Measurements from ENCODE around the gene CATSPER3. TPM values are rescaled to one million over a fixed set of nuclear protein-coding genes. Genes with fewer than 3 reads are reported as not detected.
"Not testable (repeated sequence)": the region's sequence is repeated elsewhere in the genome, so short reads cannot be mapped to it uniquely, and the experiment has no call there.

The CATSPER3 gene
- total RNA-seq, 2 donors from 2014 or later, result 3.2 TPM; not detected in 1

GRCh38 chr5:134992148-134992547, 24.4 kb downstream of the CATSPER3 start:
- TF ChIP-seq, protein P1, sequence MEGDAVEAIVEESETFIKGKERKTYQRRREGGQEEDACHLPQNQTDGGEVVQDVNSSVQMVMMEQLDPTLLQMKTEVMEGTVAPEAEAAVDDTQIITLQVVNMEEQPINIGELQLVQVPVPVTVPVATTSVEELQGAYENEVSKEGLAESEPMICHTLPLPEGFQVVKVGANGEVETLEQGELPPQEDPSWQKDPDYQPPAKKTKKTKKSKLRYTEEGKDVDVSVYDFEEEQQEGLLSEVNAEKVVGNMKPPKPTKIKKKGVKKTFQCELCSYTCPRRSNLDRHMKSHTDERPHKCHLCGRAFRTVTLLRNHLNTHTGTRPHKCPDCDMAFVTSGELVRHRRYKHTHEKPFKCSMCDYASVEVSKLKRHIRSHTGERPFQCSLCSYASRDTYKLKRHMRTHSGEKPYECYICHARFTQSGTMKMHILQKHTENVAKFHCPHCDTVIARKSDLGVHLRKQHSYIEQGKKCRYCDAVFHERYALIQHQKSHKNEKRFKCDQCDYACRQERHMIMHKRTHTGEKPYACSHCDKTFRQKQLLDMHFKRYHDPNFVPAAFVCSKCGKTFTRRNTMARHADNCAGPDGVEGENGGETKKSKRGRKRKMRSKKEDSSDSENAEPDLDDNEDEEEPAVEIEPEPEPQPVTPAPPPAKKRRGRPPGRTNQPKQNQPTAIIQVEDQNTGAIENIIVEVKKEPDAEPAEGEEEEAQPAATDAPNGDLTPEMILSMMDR (IDR thresholded peaks at IDR 0.05), result no peak
- TF ChIP-seq POLR2A (IDR thresholded peaks at IDR 0.05), result no peak
- TF ChIP-seq POLR2AphosphoS5 (IDR thresholded peaks at IDR 0.05), result no peak
- no peak for DNase-seq (ENCODE audit: low spot score)
- Histone ChIP-seq H3K36me3 (no peaks in the 10 kb centered on the region), H3K27ac (no peak overlapping the region), H3K27me3 (replicated peaks; ENCODE audit: insufficient read depth) (no peaks in the 10 kb centered on the region), H3K9me3 (no peaks in the 10 kb centered on the region), H3K4me3 (no peak overlapping the region), H3K4me1 (replicated peaks) (no peaks in the 10 kb centered on the region)
- WGBS, result 95% methylated on average over 5 of the region's 5 CpGs
- intact Hi-C loops (cut with DNase I), result no loop called here

DNA sequence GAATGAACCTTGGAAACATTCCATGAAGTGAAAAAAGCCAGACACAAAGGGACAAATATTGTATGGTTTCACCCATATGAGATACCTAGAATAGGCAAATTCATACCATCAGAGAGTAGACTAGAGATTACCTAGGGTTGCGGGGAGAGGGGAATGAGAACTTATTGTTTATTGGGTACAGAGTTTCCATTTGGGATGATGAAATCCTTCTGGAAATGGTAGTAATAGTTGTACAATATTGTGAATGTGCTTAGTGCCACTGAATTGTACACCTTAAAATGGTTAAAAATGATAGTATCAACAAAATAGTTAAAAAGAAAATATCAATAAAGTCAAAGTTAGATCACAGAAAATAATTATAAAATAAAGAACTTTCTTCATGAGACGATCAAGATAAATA, 25.5 kb downstream of the CATSPER3 start:
- Histone ChIP-seq H3K36me3 (no peaks in the 10 kb centered on the region), H3K27ac (no peak overlapping the region), H3K27me3 (replicated peaks; ENCODE audit: insufficient read depth) (no peaks in the 10 kb centered on the region), H3K9me3 (no peaks in the 10 kb centered on the region), H3K4me1 (replicated peaks) (no peaks in the 10 kb centered on the region), H3K4me3 (no peak overlapping the region)
- TF ChIP-seq POLR2A (IDR thresholded peaks at IDR 0.05) (no peak), POLR2AphosphoS5 (IDR thresholded peaks at IDR 0.05) (no peak)
- TF ChIP-seq, protein P1 (IDR thresholded peaks at IDR 0.05), result no peak
- DNase-seq (ENCODE audit: low spot score), result no peak
- WGBS, result 94% methylated on average over 2 of the region's 2 CpGs
- intact Hi-C loops (cut with DNase I), result no loop called here

DNA sequence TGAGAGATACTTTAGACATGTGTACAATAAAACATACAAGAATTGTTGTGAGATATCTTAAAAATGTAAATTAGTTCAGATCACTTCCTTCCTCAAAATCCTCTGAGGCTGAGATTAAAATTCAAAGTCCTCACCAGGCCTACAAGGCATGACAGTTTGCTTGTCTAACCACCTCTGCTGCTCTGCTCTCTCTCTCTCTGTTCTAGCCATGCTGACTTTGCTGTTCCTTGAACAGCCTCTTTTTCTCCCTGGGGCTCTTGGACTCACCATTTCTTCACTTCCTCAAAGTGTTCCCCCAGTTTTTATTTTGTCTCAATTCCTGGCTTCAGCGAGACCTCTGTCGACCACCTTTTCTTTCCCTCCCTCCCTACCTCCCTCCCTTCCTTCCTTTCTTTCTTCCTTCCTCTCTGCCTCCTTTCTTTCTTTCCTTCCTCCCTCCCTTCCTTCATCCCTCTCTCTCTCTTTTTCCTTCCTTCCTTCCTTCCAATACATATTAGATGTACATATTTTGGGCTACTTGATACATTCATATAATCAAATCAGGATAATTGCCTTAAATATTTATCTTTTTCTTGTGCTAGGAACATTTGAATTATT, 27.0 kb downstream of the CATSPER3 start:
- H3K36me3 ChIP-seq, result no peaks in the 10 kb centered on the region
- no peaks in the 10 kb centered on the region for H3K27me3 ChIP-seq (replicated peaks; ENCODE audit: insufficient read depth)
- H3K4me1 ChIP-seq (replicated peaks), result no peaks in the 10 kb centered on the region
- H3K27ac ChIP-seq, result no peak overlapping the region
- TF ChIP-seq POLR2AphosphoS5 (IDR thresholded peaks at IDR 0.05) (no peak), POLR2A (IDR thresholded peaks at IDR 0.05) (no peak)
- TF ChIP-seq, protein P1 (IDR thresholded peaks at IDR 0.05), result no peak
- DNase-seq (ENCODE audit: low spot score), result no peak
- H3K4me3 ChIP-seq, result no peak overlapping the region
- intact Hi-C loops (cut with DNase I), result no loop called here
- H3K9me3 ChIP-seq, result no peaks in the 10 kb centered on the region
- 73% methylated on average over 2 of the region's 2 CpGs for WGBS

DNA sequence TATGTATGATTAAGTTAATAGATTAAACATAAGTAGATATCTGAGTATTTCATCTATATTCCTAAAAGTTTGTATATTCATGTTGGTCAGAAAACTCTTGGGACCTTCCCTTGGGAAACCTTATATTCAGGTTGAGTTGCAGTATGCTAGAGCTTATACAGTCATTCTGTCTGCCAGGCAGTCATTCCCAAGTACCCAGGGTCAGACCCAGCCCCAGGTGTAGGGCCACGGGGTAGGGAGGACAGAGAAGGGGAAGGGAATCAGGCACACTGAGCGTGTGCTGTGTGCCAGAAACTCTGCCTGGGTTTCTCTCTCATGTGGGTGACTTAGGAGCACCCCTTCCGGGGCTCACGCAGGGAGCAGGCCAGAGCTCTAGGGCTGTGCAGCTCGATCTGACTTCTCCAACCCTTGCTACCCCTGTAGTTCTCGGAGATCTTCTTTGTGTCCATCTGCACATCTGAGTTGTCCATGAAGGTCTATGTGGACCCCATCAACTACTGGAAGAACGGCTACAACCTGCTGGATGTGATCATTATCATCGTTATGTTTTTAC, 28.2 kb downstream of the CATSPER3 start:
- Histone ChIP-seq H3K27ac (no peak overlapping the region), H3K4me3 (no peak overlapping the region), H3K9me3 (no peaks in the 10 kb centered on the region), H3K36me3 (no peaks in the 10 kb centered on the region), H3K4me1 (replicated peaks) (no peaks in the 10 kb centered on the region), H3K27me3 (replicated peaks; ENCODE audit: insufficient read depth) (no peaks in the 10 kb centered on the region)
- no peak for DNase-seq (ENCODE audit: low spot score)
- intact Hi-C loops (cut with DNase I), result no loop called here
- no peak for TF ChIP-seq POLR2AphosphoS5 (IDR thresholded peaks at IDR 0.05)
- TF ChIP-seq POLR2A (IDR thresholded peaks at IDR 0.05), result no peak
- TF ChIP-seq, protein P1 (IDR thresholded peaks at IDR 0.05), result no peak
- 87% methylated on average over 8 of the region's 8 CpGs for WGBS

DNA sequence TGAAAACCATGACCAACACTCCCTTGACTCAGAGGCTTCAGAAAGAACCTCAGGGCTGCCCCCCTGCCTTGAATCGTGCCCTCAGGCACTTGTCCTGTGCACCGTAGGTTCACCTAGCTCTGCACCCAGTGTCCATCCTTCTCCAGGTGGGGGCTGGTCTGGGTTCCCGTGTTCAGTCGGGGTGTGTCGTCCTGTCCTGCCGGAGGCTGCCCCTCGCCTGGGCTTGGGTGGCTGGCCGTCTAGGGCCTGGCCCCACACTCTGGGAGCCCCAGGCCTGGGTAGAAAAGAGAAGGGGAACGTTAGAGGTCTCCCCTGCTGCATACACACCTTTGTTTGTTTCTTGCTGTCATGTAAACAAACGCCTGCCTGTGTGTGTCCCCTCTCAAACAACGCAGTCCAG, 29.3 kb downstream of the CATSPER3 start:
- Histone ChIP-seq H3K9me3 (no peaks in the 10 kb centered on the region), H3K27ac (no peak overlapping the region), H3K27me3 (replicated peaks; ENCODE audit: insufficient read depth) (no peaks in the 10 kb centered on the region), H3K4me1 (replicated peaks) (no peaks in the 10 kb centered on the region), H3K36me3 (no peaks in the 10 kb centered on the region), H3K4me3 (no peak overlapping the region)
- no peak for DNase-seq (ENCODE audit: low spot score)
- intact Hi-C loops (cut with DNase I), result no loop called here
- WGBS, result 69% methylated on average over 11 of the region's 11 CpGs
- TF ChIP-seq, protein P1 (IDR thresholded peaks at IDR 0.05), result no peak
- TF ChIP-seq POLR2AphosphoS5 (IDR thresholded peaks at IDR 0.05), result no peak
- TF ChIP-seq POLR2A (IDR thresholded peaks at IDR 0.05), result no peak

DNA sequence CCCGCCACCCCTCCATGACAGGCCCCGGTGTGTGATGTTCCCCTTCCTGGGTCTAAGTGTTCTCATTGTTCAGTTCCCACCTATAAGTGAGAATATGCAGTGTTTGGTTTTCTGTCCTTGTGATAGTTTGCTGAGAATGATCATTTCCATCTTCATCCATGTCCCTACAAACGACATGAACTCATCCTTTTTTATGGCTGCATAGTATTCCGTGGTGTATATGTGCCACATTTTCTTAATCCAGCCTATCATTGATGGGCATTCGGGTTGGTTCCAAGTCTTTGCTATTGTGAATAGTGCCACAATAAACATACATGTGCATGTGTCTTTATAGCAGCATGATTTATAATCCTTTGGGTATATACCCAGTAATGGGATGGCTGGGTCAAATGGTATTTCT, 30.4 kb downstream of the CATSPER3 start:
- H3K9me3 ChIP-seq; H3K36me3 ChIP-seq; H3K27ac ChIP-seq; H3K27me3 ChIP-seq (replicated peaks; ENCODE audit: insufficient read depth); H3K4me1 ChIP-seq (replicated peaks); H3K4me3 ChIP-seq; intact Hi-C loops (cut with DNase I); DNase-seq (ENCODE audit: low spot score): not testable (repeated sequence)
- WGBS, result 96% methylated on average over 5 of the region's 5 CpGs
